ENCODE data around the gene NHEJ1. TPM values are rescaled to one million over a fixed set of nuclear protein-coding genes. Genes with fewer than 3 reads are reported as not detected.
A peak's percentile ranks its signal among the peaks of the same experiment; 100 is the strongest.

Gene NHEJ1
- total and polyA plus RNA-seq, 2 of the 13 experiments (the other 11 are each of a cell fraction or from before 2014, with no cell fraction given), result 30.0 to 30.7 TPM

DNA sequence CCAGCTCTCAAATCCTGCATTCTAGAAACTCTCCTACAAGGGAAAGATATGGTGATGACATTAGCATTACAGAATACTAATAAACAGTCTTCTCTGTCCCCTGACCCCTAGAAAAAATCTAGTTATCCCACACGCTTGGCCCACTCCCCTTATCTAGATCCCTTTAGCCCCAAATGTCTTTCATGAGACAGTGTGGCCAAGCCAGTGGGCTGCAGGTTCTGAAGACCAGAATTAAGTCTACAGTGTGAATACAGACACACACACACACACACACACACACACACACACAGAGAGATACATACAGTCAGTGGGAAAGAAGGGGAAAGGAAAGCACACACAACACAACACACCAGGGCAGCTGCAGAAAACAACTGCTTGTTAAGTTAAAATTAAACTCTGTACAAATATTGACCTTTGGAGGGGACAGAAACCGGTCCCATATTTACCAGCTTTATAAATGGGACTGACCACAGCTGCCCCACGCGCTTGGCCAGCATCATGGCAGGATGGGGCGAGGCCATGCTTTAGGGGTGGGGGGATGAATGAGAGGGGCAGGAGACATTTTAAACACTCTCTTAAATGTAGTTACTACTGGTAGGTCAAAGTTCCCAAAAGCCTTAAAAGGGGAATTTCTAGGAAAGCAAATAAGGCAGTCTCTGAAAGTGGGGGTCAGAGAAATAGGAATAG, 49.1 kb downstream of the NHEJ1 start (continued):
- TF ChIP-seq, protein P1, sequence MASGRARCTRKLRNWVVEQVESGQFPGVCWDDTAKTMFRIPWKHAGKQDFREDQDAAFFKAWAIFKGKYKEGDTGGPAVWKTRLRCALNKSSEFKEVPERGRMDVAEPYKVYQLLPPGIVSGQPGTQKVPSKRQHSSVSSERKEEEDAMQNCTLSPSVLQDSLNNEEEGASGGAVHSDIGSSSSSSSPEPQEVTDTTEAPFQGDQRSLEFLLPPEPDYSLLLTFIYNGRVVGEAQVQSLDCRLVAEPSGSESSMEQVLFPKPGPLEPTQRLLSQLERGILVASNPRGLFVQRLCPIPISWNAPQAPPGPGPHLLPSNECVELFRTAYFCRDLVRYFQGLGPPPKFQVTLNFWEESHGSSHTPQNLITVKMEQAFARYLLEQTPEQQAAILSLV (CRISPR knock-in tag; IDR thresholded peaks at IDR 0.05; ENCODE audit: borderline replicate concordance), result peak; percentile 75; the same call in 1 of the 2 replicates
- no peak for TF ChIP-seq RBM39 (IDR thresholded peaks at IDR 0.05; ENCODE audit: low read depth, low read length, poor library complexity, severe bottlenecking)
- peak; percentile 57; the same call in 1 of the 2 replicates for TF ChIP-seq PHF20 (CRISPR knock-in tag; IDR thresholded peaks at IDR 0.05)
- TF ChIP-seq, protein P2, sequence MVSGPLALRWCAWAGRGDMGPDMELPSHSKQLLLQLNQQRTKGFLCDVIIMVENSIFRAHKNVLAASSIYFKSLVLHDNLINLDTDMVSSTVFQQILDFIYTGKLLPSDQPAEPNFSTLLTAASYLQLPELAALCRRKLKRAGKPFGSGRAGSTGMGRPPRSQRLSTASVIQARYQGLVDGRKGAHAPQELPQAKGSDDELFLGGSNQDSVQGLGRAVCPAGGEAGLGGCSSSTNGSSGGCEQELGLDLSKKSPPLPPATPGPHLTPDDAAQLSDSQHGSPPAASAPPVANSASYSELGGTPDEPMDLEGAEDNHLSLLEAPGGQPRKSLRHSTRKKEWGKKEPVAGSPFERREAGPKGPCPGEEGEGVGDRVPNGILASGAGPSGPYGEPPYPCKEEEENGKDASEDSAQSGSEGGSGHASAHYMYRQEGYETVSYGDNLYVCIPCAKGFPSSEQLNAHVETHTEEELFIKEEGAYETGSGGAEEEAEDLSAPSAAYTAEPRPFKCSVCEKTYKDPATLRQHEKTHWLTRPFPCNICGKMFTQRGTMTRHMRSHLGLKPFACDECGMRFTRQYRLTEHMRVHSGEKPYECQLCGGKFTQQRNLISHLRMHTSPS (CRISPR knock-in tag; IDR thresholded peaks at IDR 0.05; ENCODE audit: low read depth), result peak; percentile 65; the same call in 1 of the 2 replicates
- TF ChIP-seq FOXK2 (IDR thresholded peaks at IDR 0.05), result 0 out of 2 replicates have a peak, but pooled peaks have one; percentile 51
- TF ChIP-seq FOXP1 (IDR thresholded peaks at IDR 0.05), result peak; percentile 96
- TF ChIP-seq FOXP1 (CRISPR knock-in tag; IDR thresholded peaks at IDR 0.05), result peak; percentile 99
- peak; percentile 77 for TF ChIP-seq NCOA2 (CRISPR knock-in tag; IDR thresholded peaks at IDR 0.05)
- no peak for TF ChIP-seq KDM5B (CRISPR knock-in tag; IDR thresholded peaks at IDR 0.05; ENCODE audit: borderline replicate concordance)
- peak; percentile 97 for TF ChIP-seq MEF2D (CRISPR knock-in tag; IDR thresholded peaks at IDR 0.05)
- TF ChIP-seq ZNF775 (CRISPR knock-in tag; IDR thresholded peaks at IDR 0.05; ENCODE audit: borderline replicate concordance), result peak; percentile 7; the same call in 1 of the 2 replicates
- no peak for TF ChIP-seq ZNF24 (IDR thresholded peaks at IDR 0.05)
- TF ChIP-seq RAD21 (CRISPR knock-in tag; IDR thresholded peaks at IDR 0.05), result no peak
- TF ChIP-seq PRPF4 (IDR thresholded peaks at IDR 0.05; ENCODE audit: low read depth, low read length, poor library complexity, severe bottlenecking), result no peak
- peak; percentile 89; the same call in 1 of the 2 replicates for TF ChIP-seq MTA1 (CRISPR knock-in tag; IDR thresholded peaks at IDR 0.05; ENCODE audit: borderline replicate concordance)
- no peak for TF ChIP-seq SOX6 (IDR thresholded peaks at IDR 0.05)
- peak; percentile 98 for TF ChIP-seq SOX6 (CRISPR knock-in tag; IDR thresholded peaks at IDR 0.05)
- no peak for TF ChIP-seq ZNF263 (CRISPR knock-in tag; IDR thresholded peaks at IDR 0.05)
- TF ChIP-seq POLR2A (IDR thresholded peaks at IDR 0.05; ENCODE audit: insufficient read depth in 1 of 2, low read depth in 2 of 2, low read length in 2 of 2), result no peak
- TF ChIP-seq JUNB (CRISPR knock-in tag; IDR thresholded peaks at IDR 0.05; ENCODE audit: borderline replicate concordance), result peak; percentile 73; the same call in 1 of the 2 replicates
- TF ChIP-seq MYC (CRISPR knock-in tag; IDR thresholded peaks at IDR 0.05; ENCODE audit: borderline replicate concordance), result peak; percentile 88
- no peak for TF ChIP-seq IRX3 (CRISPR knock-in tag; IDR thresholded peaks at IDR 0.05; ENCODE audit: borderline replicate concordance, low read depth)
- TF ChIP-seq, protein P3, sequence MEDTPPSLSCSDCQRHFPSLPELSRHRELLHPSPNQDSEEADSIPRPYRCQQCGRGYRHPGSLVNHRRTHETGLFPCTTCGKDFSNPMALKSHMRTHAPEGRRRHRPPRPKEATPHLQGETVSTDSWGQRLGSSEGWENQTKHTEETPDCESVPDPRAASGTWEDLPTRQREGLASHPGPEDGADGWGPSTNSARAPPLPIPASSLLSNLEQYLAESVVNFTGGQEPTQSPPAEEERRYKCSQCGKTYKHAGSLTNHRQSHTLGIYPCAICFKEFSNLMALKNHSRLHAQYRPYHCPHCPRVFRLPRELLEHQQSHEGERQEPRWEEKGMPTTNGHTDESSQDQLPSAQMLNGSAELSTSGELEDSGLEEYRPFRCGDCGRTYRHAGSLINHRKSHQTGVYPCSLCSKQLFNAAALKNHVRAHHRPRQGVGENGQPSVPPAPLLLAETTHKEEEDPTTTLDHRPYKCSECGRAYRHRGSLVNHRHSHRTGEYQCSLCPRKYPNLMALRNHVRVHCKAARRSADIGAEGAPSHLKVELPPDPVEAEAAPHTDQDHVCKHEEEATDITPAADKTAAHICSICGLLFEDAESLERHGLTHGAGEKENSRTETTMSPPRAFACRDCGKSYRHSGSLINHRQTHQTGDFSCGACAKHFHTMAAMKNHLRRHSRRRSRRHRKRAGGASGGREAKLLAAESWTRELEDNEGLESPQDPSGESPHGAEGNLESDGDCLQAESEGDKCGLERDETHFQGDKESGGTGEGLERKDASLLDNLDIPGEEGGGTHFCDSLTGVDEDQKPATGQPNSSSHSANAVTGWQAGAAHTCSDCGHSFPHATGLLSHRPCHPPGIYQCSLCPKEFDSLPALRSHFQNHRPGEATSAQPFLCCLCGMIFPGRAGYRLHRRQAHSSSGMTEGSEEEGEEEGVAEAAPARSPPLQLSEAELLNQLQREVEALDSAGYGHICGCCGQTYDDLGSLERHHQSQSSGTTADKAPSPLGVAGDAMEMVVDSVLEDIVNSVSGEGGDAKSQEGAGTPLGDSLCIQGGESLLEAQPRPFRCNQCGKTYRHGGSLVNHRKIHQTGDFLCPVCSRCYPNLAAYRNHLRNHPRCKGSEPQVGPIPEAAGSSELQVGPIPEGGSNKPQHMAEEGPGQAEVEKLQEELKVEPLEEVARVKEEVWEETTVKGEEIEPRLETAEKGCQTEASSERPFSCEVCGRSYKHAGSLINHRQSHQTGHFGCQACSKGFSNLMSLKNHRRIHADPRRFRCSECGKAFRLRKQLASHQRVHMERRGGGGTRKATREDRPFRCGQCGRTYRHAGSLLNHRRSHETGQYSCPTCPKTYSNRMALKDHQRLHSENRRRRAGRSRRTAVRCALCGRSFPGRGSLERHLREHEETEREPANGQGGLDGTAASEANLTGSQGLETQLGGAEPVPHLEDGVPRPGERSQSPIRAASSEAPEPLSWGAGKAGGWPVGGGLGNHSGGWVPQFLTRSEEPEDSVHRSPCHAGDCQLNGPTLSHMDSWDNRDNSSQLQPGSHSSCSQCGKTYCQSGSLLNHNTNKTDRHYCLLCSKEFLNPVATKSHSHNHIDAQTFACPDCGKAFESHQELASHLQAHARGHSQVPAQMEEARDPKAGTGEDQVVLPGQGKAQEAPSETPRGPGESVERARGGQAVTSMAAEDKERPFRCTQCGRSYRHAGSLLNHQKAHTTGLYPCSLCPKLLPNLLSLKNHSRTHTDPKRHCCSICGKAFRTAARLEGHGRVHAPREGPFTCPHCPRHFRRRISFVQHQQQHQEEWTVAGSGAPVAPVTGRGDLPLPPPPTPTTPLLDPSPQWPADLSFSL (CRISPR knock-in tag; IDR thresholded peaks at IDR 0.05), result peak; percentile 100

Data from HepG2 (cell line).